Camera-type eye (tissue), 1 donor: ENCODE measurements around the gene AUH. TPM values are rescaled to one million over a fixed set of nuclear protein-coding genes. Genes with fewer than 3 reads are reported as not detected.

Experiments
- total RNA-seq: library from RNA; depleted of rRNA; stranded (reverse); fragments of >200 nt; gene quantifications from one replicate; pipeline ENCODE4 v1.2.3, GENCODE V29; 2014

Gene AUH, protein sequence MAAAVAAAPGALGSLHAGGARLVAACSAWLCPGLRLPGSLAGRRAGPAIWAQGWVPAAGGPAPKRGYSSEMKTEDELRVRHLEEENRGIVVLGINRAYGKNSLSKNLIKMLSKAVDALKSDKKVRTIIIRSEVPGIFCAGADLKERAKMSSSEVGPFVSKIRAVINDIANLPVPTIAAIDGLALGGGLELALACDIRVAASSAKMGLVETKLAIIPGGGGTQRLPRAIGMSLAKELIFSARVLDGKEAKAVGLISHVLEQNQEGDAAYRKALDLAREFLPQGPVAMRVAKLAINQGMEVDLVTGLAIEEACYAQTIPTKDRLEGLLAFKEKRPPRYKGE
- 55.1 TPM for total RNA-seq

DNA sequence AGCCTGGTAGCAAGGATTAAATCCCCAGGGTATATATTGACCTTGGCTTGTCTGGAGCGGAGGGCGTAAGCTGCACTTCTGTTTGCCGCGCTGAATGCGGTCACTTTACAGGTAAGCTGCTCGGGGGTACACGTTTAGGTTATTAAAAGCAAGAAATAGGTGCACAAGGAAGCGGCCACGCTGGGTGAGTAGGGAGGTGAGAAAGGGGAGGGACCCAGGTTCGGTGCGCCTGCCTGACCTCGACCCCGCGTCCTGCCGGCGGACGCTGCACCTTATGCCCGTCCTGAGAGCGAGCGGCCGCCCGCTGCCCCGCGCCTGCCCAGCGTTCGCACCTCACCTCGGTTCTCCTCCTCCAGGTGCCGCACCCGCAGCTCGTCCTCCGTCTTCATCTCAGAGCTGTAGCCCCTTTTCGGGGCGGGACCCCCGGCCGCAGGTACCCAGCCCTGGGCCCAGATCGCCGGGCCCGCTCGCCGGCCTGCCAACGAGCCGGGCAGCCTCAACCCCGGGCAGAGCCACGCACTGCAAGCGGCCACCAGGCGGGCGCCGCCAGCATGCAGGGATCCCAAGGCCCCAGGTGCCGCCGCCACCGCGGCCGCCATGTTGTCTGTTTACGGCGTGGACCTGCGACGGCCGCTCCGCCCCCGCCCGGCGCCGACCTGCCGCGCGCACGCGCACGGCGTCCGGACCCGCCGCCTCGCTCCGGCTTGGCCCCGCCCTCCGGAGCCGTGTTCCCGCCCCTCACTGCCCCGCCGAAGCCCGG is at the start of gene AUH:
AUH (minus strand) TSS at position 628 of the 760 bp plus-strand sequence; CDS start at position 599, 29 bp downstream.

Other genes with a start within 250 kb of the AUH start
- 55.2 TPM for gene NFIL3, start 61.9 kb upstream of the AUH start, total RNA-seq